Tibial artery (tissue), 4 donors: ENCODE measurements around the gene FTHL17.

Experiments
- DNase-seq, 2 donors: peaks; one replicate each; pipeline ENCODE4 v3.0.0-alpha.2; 2019
- H3K27ac ChIP-seq, 2 donors: fragments of 200-600 bp; sonication (generic) in 1 of 2; 1 replicate in 1 of 2; 2 replicates in 1 of 2; pipeline ENCODE4 v1.5.1; 2018 to 2019; ENCODE audit warnings: mild to moderate bottlenecking in 1 of 2
- H3K27me3 ChIP-seq, 2 donors: fragments of 200-600 bp; sonication (generic) in 1 of 2; one replicate each; pipeline versions ENCODE4 v1.5.1 to v1.6.0; 2016 to 2019
- H3K36me3 ChIP-seq, 3 donors: fragments of 200-600 bp; sonication (generic) in 2 of 3; one replicate each; pipeline ENCODE4 v1.5.1; 2016 to 2019; ENCODE audit warnings: mild to moderate bottlenecking in 2 of 3
- H3K4me1 ChIP-seq, 4 donors: fragments of 200-600 bp; sonication (generic) in 2 of 4; 1 replicate in 3 of 4; 2 replicates in 1 of 4; pipeline ENCODE4 v1.5.1; 2016 to 2019
- H3K4me3 ChIP-seq, 2 donors: fragments of 200-600 bp; sonication (generic) in 1 of 2; 1 replicate in 1 of 2; 2 replicates in 1 of 2; pipeline ENCODE4 v1.5.1; 2018 to 2019; ENCODE audit warnings: mild to moderate bottlenecking in 2 of 2
- H3K9me3 ChIP-seq, 3 donors: fragments of 200-600 bp; sonication (generic) in 1 of 3; one replicate each; pipeline ENCODE4 v1.5.1; 2016 to 2019
- CTCF ChIP-seq, 2 experiments: fragments of 200-600 bp in 1 of 2; fragments of 450-650 bp in 1 of 2; IDR thresholded peaks; one replicate each; pipeline ENCODE4 v1.5.1; 2017 to 2019; ENCODE audit warnings: antibody characterized with exemption in 2 of 2, mild to moderate bottlenecking in 1 of 2, moderate library complexity in 1 of 2
- intact Hi-C: fragments of 100-400 bp; cut with DNase I; formaldehyde crosslinking; loops from one replicate; pipeline ENCODE4 v1.15.0; 2023; ENCODE audit warnings: low total_unique reads

The FTHL17 gene

DNA sequence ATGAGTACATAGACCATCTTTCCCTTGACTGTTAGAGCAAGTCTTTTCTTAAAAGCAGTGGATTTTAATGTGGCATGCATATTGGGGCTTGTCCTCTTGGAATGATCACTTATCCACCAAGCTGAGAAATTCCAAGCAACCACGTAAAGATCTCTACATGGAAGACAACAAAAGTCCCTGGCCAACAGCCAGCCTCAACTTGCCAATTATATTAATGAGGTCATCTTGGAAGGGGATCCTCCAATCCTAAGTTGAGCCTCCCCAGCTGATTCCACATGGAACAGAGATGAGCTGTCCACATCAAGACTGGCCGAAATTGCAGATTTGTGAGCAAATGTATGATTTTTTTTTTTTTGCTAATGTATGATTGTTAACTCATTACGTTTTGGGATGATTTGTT is 20.6 kb upstream of the FTHL17 start:
- Histone ChIP-seq H3K27ac (no peak overlapping the region), H3K4me3 (no peak overlapping the region), H3K27me3 (no peaks in the 10 kb centered on the region), H3K4me1 (no peaks in the 10 kb centered on the region), H3K36me3 (no peaks in the 10 kb centered on the region), H3K9me3 (no peaks in the 10 kb centered on the region)
- intact Hi-C loops, result no loop called here
- TF ChIP-seq CTCF (IDR thresholded peaks at IDR 0.05), result no peak
- no peak for DNase-seq

- no peaks in the 10 kb centered on the region for H3K4me1 ChIP-seq
- no peak overlapping the region for H3K27ac ChIP-seq
- no peak overlapping the region for H3K4me3 ChIP-seq
- no peak for DNase-seq
- no peaks in the 10 kb centered on the region for H3K36me3 ChIP-seq
- H3K27me3 ChIP-seq, result no peaks in the 10 kb centered on the region
- no peak for TF ChIP-seq CTCF (IDR thresholded peaks at IDR 0.05)
- intact Hi-C loops, result no loop called here
- no peaks in the 10 kb centered on the region for H3K9me3 ChIP-seq
Observed at GRCh38 chrX:31091819-31092218, 20.0 kb upstream of the FTHL17 start.

GRCh38 chrX:31074522-31074921 is 2.7 kb upstream of the FTHL17 start:
- no peak for DNase-seq
- no peak for TF ChIP-seq CTCF (IDR thresholded peaks at IDR 0.05)
- Histone ChIP-seq H3K9me3 (peaks cover 0 to 12% (median 0%) of the 10 kb centered on the region in 3 donors), H3K4me1 (no peaks in the 10 kb centered on the region), H3K36me3 (no peaks in the 10 kb centered on the region), H3K27ac (no peak overlapping the region), H3K27me3 (no peaks in the 10 kb centered on the region), H3K4me3 (no peak overlapping the region)
- intact Hi-C loops, result no loop called here

GRCh38 chrX:31071262-31071661 is 579 bp downstream of the FTHL17 start:
- Histone ChIP-seq H3K27me3 (no peaks in the 10 kb centered on the region), H3K4me1 (no peaks in the 10 kb centered on the region), H3K9me3 (peaks cover 0 to 12% (median 0%) of the 10 kb centered on the region in 3 donors), H3K27ac (no peak overlapping the region), H3K4me3 (no peak overlapping the region), H3K36me3 (no peaks in the 10 kb centered on the region)
- no peak for DNase-seq
- no peak for TF ChIP-seq CTCF (IDR thresholded peaks at IDR 0.05)
- intact Hi-C loops, result no loop called here

- Histone ChIP-seq H3K27ac (no peak overlapping the region), H3K27me3 (no peaks in the 10 kb centered on the region), H3K4me1 (no peaks in the 10 kb centered on the region), H3K9me3 (peaks cover 0 to 6% (median 0%) of the 10 kb centered on the region in 3 donors), H3K4me3 (no peak overlapping the region), H3K36me3 (no peaks in the 10 kb centered on the region)
- TF ChIP-seq CTCF (IDR thresholded peaks at IDR 0.05), result no peak
- no peak for DNase-seq
- intact Hi-C loops, result no loop called here
Observed at GRCh38 chrX:31070057-31070468, 1.8 kb downstream of the FTHL17 start.

GRCh38 chrX:31063114-31063513 is 8.7 kb downstream of the FTHL17 start:
- Histone ChIP-seq H3K27ac (no peak overlapping the region), H3K4me1 (no peaks in the 10 kb centered on the region), H3K9me3 (no peaks in the 10 kb centered on the region), H3K27me3 (no peaks in the 10 kb centered on the region), H3K4me3 (no peak overlapping the region), H3K36me3 (no peaks in the 10 kb centered on the region)
- TF ChIP-seq CTCF (IDR thresholded peaks at IDR 0.05), result no peak
- no peak for DNase-seq
- intact Hi-C loops, result no loop called here
